ENCODE measurements around the gene WARS2.
A peak's percentile ranks its signal among the peaks of the same experiment; 100 is the strongest.

WARS2 gene

GRCh38 chr1:119144813-119145212, 4.4 kb upstream of the WARS2 start:
- no peak for TF ChIP-seq Cebpa-rat (IDR thresholded peaks at IDR 0.05)
- Histone ChIP-seq H3K4me2 (no peak overlapping the region), H3K27me3 (no peaks in the 10 kb centered on the region), H3K4me1 (peaks cover 9 to 20% (median 16%) of the 10 kb centered on the region in 10 experiments), H4K20me1 (no peaks in the 10 kb centered on the region), H3K9ac (no peak overlapping the region), H3K27ac (no peak overlapping the region), H3K36me3 (peaks cover 0 to 36% (median 5%) of the 10 kb centered on the region in 11 experiments; a peak in 6 of 22 replicates), H3K4me3 (no peak overlapping the region), H3K9me3 (replicated peaks in 1 of 11) (no peaks in the 10 kb centered on the region)

GRCh38 chr1:119143706-119144105, 3.3 kb upstream of the WARS2 start:
- no peak overlapping the region for H3K27ac ChIP-seq
- no peaks in the 10 kb centered on the region for H4K20me1 ChIP-seq
- H3K9me3 ChIP-seq (replicated peaks in 1 of 11), result no peaks in the 10 kb centered on the region
- peaks cover 15 to 29% (median 23%) of the 10 kb centered on the region in 10 experiments for H3K4me1 ChIP-seq
- no peak overlapping the region for H3K9ac ChIP-seq
- H3K4me3 ChIP-seq, result no peak overlapping the region
- H3K27me3 ChIP-seq, result no peaks in the 10 kb centered on the region
- H3K36me3 ChIP-seq, result peaks cover 0 to 36% (median 5%) of the 10 kb centered on the region in 11 experiments; a peak in 6 of 22 replicates
- H3K4me2 ChIP-seq, result no peak overlapping the region
- TF ChIP-seq Cebpa-rat (IDR thresholded peaks at IDR 0.05), result no peak

- no peaks in the 10 kb centered on the region for H4K20me1 ChIP-seq
- peaks cover 15 to 29% (median 23%) of the 10 kb centered on the region in 10 experiments for H3K4me1 ChIP-seq
- H3K36me3 ChIP-seq, result peaks cover 0 to 21% (median 0%) of the 10 kb centered on the region in 11 experiments; a peak in 4 of 22 replicates
- no peaks in the 10 kb centered on the region for H3K9me3 ChIP-seq (replicated peaks in 1 of 11)
- no peak overlapping the region for H3K27ac ChIP-seq
- H3K27me3 ChIP-seq, result no peaks in the 10 kb centered on the region
- no peak for TF ChIP-seq Cebpa-rat (IDR thresholded peaks at IDR 0.05)
- H3K9ac ChIP-seq, result no peak overlapping the region
- H3K4me3 ChIP-seq, result peak overlapping the region in 5 of 10 experiments; percentile 60 to 79 (median 69); a peak in 7 of 20 replicates
- peak overlapping the region; percentile 84 to 94 (median 92); a peak in 20 of 22 replicates for H3K4me2 ChIP-seq
These were observed 1.2 kb upstream of the WARS2 start for GRCh38 chr1:119141660-119142059.

GRCh38 chr1:119141020-119141424, 569 bp upstream of the WARS2 start:
- Histone ChIP-seq H3K4me3 (peak overlapping the region; percentile 60 to 79 (median 69)), H4K20me1 (no peaks in the 10 kb centered on the region; a peak in 1 of 22 replicates), H3K27me3 (no peaks in the 10 kb centered on the region), H3K4me1 (peaks cover 15 to 29% (median 23%) of the 10 kb centered on the region in 10 experiments), H3K27ac (peak overlapping the region; percentile 88 to 99 (median 96)), H3K9ac (peak overlapping the region; percentile 88 to 99 (median 93)), H3K9me3 (replicated peaks in 1 of 11) (no peaks in the 10 kb centered on the region), H3K36me3 (peaks cover 0 to 16% (median 0%) of the 10 kb centered on the region in 11 experiments; a peak in 2 of 22 replicates), H3K4me2 (peak overlapping the region; percentile 84 to 94 (median 92))
- no peak for TF ChIP-seq Cebpa-rat (IDR thresholded peaks at IDR 0.05)

GRCh38 chr1:119139857-119140176, 636 bp downstream of the WARS2 start:
- Histone ChIP-seq H4K20me1 (no peaks in the 10 kb centered on the region; a peak in 1 of 22 replicates), H3K4me2 (peak overlapping the region; percentile 84 to 94 (median 92)), H3K27ac (peak overlapping the region; percentile 88 to 99 (median 96); a peak in 21 of 22 replicates), H3K36me3 (peaks cover 0 to 15% (median 0%) of the 10 kb centered on the region in 11 experiments; a peak in 2 of 22 replicates), H3K27me3 (no peaks in the 10 kb centered on the region), H3K4me3 (peak overlapping the region; percentile 60 to 79 (median 69)), H3K9me3 (replicated peaks in 1 of 11) (no peaks in the 10 kb centered on the region), H3K9ac (peak overlapping the region; percentile 88 to 99 (median 93)), H3K4me1 (peaks cover 15 to 29% (median 23%) of the 10 kb centered on the region in 10 experiments)
- TF ChIP-seq Cebpa-rat (IDR thresholded peaks at IDR 0.05), result no peak

GRCh38 chr1:119139403-119139802, 1.1 kb downstream of the WARS2 start:
- peaks cover 15 to 29% (median 23%) of the 10 kb centered on the region in 10 experiments for H3K4me1 ChIP-seq
- peaks cover 0 to 10% (median 0%) of the 10 kb centered on the region in 11 experiments; a peak in 1 of 22 replicates for H3K36me3 ChIP-seq
- H3K9ac ChIP-seq, result peak overlapping the region; percentile 88 to 99 (median 93); a peak in 21 of 22 replicates
- no peaks in the 10 kb centered on the region; a peak in 1 of 22 replicates for H4K20me1 ChIP-seq
- no peak for TF ChIP-seq Cebpa-rat (IDR thresholded peaks at IDR 0.05)
- H3K9me3 ChIP-seq (replicated peaks in 1 of 11), result no peaks in the 10 kb centered on the region
- H3K4me2 ChIP-seq, result peak overlapping the region; percentile 84 to 94 (median 92)
- peak overlapping the region; percentile 60 to 79 (median 69) for H3K4me3 ChIP-seq
- peak overlapping the region in 6 of 11 experiments; percentile 91 to 99 (median 96); a peak in 11 of 22 replicates for H3K27ac ChIP-seq
- H3K27me3 ChIP-seq, result no peaks in the 10 kb centered on the region

GRCh38 chr1:119136401-119136800, 4.1 kb downstream of the WARS2 start:
- Histone ChIP-seq H3K4me2 (no peak overlapping the region), H3K36me3 (no peaks in the 10 kb centered on the region), H3K4me3 (no peak overlapping the region), H3K27me3 (no peaks in the 10 kb centered on the region), H3K27ac (no peak overlapping the region), H3K9me3 (replicated peaks in 1 of 11) (no peaks in the 10 kb centered on the region), H3K9ac (no peak overlapping the region), H3K4me1 (peaks cover 13 to 20% (median 15%) of the 10 kb centered on the region in 10 experiments), H4K20me1 (no peaks in the 10 kb centered on the region; a peak in 1 of 22 replicates)
- no peak for TF ChIP-seq Cebpa-rat (IDR thresholded peaks at IDR 0.05)

GRCh38 chr1:119133987-119134386, 6.5 kb downstream of the WARS2 start:
- no peaks in the 10 kb centered on the region; a peak in 1 of 22 replicates for H3K9me3 ChIP-seq (replicated peaks in 1 of 11)
- no peak overlapping the region for H3K9ac ChIP-seq
- TF ChIP-seq Cebpa-rat (IDR thresholded peaks at IDR 0.05), result no peak
- no peak overlapping the region for H3K27ac ChIP-seq
- peaks cover 0 to 6% (median 0%) of the 10 kb centered on the region in 10 experiments; a peak in 6 of 20 replicates for H3K4me1 ChIP-seq
- no peaks in the 10 kb centered on the region for H3K27me3 ChIP-seq
- no peaks in the 10 kb centered on the region; a peak in 1 of 22 replicates for H4K20me1 ChIP-seq
- no peak overlapping the region for H3K4me3 ChIP-seq
- H3K36me3 ChIP-seq, result no peaks in the 10 kb centered on the region; a peak in 1 of 22 replicates
- no peak overlapping the region for H3K4me2 ChIP-seq

GRCh38 chr1:119132179-119132578, 8.3 kb downstream of the WARS2 start:
- Histone ChIP-seq H3K27me3 (no peaks in the 10 kb centered on the region), H3K9me3 (replicated peaks in 1 of 11) (no peaks in the 10 kb centered on the region; a peak in 1 of 22 replicates), H3K36me3 (no peaks in the 10 kb centered on the region; a peak in 1 of 22 replicates), H3K4me2 (peak overlapping the region in 2 of 11 experiments; percentile 3 to 21; a peak in 1 of 22 replicates), H3K4me1 (peaks cover 0 to 6% (median 0%) of the 10 kb centered on the region in 10 experiments; a peak in 4 of 20 replicates), H3K9ac (no peak overlapping the region), H4K20me1 (no peaks in the 10 kb centered on the region; a peak in 1 of 22 replicates), H3K4me3 (no peak overlapping the region), H3K27ac (no peak overlapping the region)
- TF ChIP-seq Cebpa-rat (IDR thresholded peaks at IDR 0.05), result no peak

Measured in BLaER1 treated with 17β-estradiol and CSF1 and Interleukin-3, amounts not matched to agents 10 nM and 100 nM (cell line).